Measurements from ENCODE around the gene SEC11C.

GRCh38 chr18:59093668-59094067 is 46.0 kb upstream of the SEC11C start:
- no peak for TF ChIP-seq KDM1A (IDR thresholded peaks at IDR 0.05; ENCODE audit: low read depth)
- no peak for TF ChIP-seq POLR2A (IDR thresholded peaks at IDR 0.05; ENCODE audit: low read length)
- TF ChIP-seq ESRRA (IDR thresholded peaks at IDR 0.05; ENCODE audit: borderline replicate concordance, low read length) = no peak
- TF ChIP-seq JUN (IDR thresholded peaks at IDR 0.05) = no peak
- TF ChIP-seq, protein P1, sequence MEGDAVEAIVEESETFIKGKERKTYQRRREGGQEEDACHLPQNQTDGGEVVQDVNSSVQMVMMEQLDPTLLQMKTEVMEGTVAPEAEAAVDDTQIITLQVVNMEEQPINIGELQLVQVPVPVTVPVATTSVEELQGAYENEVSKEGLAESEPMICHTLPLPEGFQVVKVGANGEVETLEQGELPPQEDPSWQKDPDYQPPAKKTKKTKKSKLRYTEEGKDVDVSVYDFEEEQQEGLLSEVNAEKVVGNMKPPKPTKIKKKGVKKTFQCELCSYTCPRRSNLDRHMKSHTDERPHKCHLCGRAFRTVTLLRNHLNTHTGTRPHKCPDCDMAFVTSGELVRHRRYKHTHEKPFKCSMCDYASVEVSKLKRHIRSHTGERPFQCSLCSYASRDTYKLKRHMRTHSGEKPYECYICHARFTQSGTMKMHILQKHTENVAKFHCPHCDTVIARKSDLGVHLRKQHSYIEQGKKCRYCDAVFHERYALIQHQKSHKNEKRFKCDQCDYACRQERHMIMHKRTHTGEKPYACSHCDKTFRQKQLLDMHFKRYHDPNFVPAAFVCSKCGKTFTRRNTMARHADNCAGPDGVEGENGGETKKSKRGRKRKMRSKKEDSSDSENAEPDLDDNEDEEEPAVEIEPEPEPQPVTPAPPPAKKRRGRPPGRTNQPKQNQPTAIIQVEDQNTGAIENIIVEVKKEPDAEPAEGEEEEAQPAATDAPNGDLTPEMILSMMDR (IDR thresholded peaks at IDR 0.05) = no peak
- no peak for TF ChIP-seq MAZ (IDR thresholded peaks at IDR 0.05; ENCODE audit: borderline replicate concordance, low read depth, low read length)
- TF ChIP-seq NR3C1 (IDR thresholded peaks at IDR 0.05) = no peak
- TF ChIP-seq CBX8 (IDR thresholded peaks at IDR 0.05) = no peak
- TF ChIP-seq RFX5 (IDR thresholded peaks at IDR 0.05) = no peak
- TF ChIP-seq MAFK (IDR thresholded peaks at IDR 0.05; ENCODE audit: partially characterized antibody) = no peak
- TF ChIP-seq EP300 (IDR thresholded peaks at IDR 0.05) = no peak
- no peak for TF ChIP-seq BHLHE40 (IDR thresholded peaks at IDR 0.05; ENCODE audit: low read depth, low read length)
